GM18508 (cell line): ENCODE results near the gene AZIN2.

Experiments
- ATAC-seq: cut with Tn5 transposase; IDR thresholded peaks from one replicate; pipeline ENCODE4 v1.9.1; 2021; ENCODE audit warnings: moderate number of reproducible peaks; ENCODE audit not compliant: insufficient read depth, unreplicated experiment

AZIN2 gene

DNA sequence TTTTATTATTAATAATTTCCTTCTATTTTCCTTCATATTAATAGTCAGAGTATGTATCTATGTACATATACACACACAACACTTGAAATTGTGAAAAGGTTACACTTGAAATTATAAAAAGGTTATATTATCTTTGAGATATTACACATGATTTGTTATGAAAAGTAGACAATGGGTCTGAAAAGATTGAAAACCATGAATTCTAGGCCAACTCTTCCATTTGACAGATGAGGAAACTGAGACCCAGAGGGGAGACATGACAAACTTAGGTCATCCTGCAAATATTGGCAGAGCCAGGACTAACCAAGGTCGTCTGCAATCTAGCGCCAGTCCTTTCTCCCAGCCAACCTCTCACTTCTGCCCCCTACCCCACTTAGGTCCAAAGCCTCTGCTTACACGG is 67.7 kb downstream of the AZIN2 start:
- ATAC-seq = no peak

DNA sequence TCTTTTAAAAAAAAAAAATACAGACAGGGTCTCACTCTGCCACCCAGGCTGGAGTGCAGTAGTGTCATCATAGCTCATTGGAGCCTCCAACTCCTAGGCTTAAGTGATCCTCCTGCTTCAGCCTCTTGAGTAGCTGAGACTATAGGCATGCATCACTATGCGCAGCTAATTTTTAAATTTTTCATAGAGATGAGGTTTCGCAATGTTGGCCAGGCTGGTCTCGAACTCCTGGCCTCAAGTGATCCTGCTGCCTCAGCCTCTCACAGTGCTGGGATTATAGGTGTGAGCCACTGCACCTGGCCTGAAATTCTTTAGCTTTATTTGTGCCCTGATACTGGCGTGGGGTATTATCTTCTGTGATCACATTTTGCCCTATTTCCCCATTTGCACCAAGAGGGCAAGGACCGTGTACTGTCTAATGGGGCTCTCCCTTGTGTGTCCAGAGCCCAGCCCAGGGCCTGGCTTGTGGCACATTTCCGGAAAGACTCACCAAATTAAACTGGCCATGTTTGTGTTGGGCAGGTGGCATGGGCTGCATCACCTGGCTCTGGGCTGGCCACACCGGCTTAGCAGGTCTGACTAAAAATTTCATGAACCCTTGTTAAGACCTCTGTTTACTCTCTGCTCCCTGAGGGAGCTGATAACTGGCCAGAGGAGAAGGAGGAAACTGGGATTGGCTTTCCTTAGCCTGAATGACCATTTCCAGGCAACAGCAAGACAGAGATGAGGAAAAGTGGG is 68.7 kb downstream of the AZIN2 start:
- ATAC-seq = no peak

DNA sequence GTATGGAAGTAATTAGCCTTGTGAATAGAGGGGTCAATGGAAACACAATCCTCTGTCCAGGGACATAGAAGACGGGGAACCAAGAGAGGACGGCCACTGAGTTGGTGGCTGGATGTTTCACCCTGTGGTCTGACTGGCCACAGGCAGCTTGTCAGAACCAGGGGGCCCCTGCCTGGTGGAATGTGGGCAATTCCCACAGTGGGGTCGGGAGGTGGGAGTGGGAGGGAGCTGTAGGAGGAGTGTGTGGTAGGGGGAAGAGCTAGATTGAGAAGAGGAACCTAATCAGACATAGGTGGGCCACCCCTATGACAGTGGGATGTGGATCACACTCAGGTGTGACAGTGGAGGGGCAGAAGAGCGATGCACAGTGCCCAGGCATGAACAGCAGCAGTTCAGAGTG is 69.6 kb downstream of the AZIN2 start:
- ATAC-seq = no peak

DNA sequence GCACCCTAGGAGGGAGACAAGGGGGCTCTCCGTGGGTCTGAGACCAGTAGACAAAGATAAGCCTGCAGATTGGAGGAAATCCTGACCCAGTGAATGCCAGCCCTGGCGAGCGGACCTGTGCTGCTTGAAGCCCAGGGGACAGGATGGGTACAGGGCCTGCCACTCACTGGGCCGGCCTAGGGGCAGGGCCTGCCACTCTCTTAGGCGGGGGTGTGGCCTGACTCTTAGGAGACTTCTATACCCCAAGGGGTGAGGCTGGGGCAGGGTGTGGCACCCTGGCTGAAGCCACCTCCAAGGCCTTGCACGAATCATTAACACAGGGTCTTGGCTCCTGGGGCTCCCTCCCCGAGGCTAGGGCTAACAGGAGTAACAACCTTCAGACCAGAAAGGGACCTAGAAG is 70.2 kb downstream of the AZIN2 start:
- ATAC-seq = no peak

DNA sequence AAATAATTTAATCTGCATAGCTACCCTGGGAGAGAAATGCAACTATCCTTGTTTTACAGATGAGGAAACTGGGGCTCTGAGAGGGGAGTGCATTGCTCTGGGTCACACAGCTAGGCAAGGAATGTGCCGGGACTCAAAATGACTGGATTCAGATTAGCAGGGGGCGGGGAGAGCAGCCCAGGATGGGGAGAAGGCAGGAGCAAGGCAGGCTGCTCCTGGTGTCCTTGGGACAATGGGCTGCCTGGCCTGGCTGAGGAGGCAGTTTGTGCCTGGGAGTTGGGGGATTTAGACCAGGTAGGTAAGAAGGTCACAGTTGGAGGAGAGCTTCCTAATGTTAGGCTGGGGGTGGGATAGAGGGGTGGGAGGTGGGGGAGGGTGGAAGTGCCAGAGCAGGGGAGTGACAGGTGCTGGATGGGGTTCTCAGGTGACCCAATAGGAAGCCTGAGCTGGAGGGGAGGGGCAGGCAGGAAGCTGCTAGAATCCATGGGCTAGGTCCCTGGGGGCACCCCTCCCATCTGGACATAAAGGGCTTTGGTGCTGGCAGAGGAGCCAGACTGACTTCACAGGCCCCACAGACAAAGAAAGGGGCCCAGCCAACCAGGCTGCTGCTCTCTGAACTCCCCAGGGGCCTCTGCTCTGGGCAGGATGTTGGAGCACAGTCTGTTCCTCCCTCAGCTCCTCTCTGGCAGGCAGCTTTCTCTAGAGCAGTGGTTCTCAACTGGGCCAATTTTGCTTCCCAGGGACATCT is 71.9 kb downstream of the AZIN2 start:
- no peak for ATAC-seq

DNA sequence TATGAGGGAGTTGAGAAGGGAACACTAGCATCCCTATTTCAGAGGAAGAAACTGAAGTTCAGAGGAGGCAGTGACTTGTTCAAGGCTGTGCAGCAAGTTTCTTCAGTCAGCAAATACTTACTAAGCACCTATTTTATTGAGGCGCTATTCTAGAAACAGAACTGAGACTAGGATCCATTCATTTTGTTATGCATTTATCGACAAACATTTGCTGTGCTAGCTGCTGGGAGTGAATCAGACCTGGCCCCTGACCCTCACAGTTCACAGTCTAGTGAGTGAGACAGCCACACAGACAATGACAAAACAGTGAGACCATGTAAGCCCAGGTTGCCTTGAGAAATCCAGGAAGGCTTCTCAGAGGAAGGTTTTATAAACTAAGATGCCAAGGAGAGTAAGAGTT is 72.7 kb downstream of the AZIN2 start:
- no peak for ATAC-seq

DNA sequence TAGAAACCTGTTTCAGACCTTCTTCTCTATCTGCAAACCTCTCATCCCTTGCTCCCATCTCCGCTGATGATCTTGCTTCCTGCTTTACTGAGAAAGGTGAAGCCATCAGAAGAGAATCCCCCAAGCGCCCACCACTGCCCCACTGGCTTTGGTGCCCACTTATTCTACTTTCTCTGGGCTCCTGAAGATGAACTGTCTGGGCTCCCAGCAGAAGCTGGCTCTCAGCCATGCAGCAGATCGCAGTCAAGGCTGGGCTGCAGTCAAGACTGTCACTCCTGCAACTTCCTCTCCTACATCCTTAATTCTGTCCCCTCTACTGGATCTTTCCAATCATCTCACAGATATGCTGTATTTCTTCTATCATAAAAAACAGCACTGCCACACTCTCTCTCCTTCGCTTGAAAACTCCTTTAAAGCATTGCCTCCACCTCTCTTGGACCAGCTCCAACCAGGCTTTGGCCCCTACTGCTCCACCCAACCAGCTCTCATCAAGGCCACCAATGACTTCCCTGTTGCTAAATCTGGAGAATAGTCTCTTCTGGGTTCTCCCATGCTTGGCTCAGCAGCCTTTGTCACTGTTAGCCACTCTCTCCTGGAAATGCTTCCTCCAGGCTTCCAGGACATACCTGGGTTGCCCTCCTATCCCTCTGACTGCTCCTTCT is 75.1 kb downstream of the AZIN2 start:
- no peak for ATAC-seq

DNA sequence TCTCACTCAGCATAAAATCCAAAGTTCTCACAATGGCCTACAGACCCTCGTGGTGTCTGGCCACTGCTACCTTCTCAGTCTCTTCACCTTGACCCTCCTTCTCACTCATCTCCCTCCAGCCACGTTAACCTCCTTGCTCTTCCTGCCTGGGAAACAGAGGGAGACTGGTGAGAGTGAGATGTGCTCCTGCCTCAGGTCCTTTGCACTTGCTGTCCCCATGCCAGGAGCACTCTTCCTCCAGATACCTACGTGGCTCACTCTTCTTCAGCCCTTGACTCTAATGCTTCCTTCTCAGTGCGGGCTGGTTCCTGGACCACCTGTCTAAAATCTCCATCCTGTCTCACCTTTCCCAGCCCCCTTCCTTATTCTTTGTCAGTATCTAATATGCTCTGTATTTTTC is 76.2 kb downstream of the AZIN2 start:
- no peak for ATAC-seq

DNA sequence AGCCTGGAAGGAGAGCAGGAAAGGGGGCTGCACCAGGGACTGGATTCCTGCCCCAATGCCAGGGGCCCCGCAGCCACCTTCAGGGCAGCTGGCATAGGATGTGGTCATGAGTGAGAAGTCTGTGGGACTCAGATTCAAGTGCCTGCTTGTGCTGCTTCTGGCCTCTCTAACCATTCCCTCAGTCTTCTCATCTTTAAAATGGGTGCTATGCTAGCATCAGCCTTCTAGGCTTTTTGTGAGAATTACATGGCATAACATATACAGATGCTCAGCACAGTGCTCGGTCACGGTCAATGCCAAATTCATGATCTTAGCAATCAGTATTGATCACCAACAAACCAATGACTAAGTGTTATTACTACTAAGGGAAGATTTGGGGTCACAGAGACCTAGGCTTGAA is 77.4 kb downstream of the AZIN2 start:
- ATAC-seq = no peak

DNA sequence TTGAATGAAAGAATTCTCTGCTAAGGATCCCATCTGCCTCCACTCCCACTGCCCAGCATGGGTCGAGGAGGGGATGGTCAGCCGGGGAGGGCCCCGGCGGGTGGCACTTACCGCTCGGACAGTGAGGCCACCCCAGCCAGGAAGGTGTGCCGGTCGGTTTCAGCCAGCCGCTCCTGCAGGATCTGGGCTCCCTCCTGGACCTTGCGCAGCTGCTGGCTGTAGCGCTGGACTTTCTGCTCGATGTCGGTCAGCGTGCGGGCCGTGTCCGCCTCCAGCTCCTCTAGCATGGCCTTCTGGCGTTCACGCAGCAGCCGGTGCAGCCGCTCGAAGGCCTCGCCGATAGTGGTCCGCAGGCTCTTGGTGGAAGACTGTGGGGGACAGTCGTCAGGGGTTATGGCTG is 78.6 kb downstream of the AZIN2 start:
- ATAC-seq = no peak

DNA sequence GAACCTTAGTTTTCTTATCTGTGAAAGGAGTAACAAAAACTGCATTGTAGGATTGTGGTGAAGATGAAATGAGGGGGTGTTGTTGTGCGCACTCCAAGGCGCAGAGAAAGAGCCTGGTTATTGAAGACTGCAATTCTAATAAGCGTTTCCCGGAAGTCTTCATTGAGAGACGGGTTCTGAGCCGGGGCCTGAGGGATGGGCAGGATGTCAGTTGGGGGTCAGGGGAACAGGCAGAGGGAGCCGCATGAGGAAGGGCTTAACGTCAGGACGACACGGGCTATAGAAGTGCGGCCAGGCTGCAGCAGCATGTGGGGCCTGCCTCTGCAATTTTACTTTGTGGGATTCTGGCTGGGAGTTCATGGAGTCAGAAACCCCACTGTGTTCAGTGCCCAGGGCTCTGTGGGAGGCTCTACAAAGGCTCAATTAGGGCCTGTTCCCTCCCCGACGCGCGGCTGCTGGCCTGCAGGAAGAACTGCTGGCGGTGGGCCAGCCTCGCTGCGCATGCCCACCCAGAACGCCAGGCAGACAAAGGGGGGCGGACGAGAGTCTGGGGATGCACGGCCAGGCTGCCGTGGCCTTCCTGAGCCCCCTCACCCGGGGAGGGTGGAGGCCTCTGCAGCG is 80.2 kb downstream of the AZIN2 start:
- no peak for ATAC-seq

DNA sequence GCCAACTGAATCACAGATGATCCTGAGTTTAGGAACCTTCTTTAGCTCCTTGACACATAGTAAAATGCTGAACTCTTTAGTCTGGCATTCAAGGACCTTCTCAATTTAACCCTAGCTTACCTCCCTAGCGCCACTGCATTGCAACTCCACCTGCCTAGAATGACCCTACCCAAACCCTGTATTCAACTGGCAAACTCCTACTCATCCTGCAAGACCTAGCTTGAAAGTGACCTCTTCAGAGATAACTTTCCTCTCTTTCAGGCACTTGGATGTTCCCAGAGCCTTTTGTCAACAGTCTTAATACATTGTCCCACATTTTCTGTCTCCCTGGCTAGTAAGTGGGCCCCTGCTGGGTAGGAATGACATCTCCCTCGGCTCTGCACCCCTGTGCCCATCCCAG is 81.2 kb downstream of the AZIN2 start:
- ATAC-seq = no peak

DNA sequence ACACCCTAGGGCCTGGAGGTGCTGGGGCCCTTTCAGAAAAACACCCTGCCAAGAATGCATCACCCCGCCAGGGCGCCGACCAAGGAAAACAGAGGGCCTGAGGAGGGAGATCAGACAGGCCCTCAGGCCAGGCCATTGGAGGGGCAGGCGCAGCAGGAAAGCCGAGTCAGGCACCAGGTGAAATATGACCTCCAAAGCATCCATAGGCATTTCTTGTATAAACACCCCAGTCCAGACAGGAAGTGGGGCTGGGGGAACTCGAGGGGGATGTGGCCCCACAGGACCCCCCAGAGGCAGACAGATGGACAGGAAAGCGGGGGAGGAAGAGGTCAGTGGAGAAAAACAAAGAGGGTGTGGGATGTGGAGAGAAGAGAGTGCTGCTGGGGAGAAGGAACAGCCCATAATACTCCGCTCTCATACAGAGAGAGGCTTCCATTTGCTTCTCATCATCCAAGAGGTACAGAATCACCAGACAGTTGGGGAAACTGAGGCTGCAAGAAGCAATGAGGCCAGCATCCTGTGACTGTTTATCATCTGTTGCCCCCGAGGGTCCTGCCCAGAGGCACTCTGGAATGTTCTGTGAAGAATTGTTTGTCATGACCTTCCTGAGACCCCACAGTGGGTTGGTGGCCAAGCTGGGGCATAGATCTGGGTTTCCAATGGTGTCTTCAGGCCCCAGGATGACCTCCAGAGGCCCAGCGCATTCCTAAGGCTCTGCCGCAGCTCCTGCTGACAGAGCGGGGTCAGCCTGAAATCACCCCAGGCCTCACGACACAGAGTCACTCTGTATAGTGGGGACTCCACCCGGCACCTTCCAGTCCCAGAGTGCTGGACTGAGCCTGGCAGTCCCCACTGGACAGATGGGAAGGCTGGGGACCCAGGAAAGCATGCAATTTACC is 82.9 kb downstream of the AZIN2 start:
- no peak for ATAC-seq

DNA sequence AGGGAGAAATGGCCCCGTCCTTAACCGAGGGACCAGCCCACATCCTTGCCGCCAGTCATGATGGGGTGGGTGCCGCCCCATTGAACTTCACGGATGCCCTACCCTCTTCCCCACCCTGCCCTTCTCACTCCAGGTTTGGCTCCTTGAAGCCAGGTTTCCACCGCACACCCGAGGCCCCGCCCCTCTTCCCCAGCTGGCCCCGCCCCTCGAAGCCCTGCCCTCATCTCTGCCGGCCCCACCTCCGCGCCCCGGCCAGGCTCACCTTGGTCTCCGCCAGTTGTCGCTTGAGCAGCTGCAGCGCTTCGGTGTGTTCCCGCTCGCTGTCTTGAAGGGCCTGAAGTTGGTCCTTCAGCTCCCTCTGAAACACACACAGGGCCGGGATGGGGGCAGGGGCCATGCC is 84.3 kb downstream of the AZIN2 start:
- no peak for ATAC-seq

DNA sequence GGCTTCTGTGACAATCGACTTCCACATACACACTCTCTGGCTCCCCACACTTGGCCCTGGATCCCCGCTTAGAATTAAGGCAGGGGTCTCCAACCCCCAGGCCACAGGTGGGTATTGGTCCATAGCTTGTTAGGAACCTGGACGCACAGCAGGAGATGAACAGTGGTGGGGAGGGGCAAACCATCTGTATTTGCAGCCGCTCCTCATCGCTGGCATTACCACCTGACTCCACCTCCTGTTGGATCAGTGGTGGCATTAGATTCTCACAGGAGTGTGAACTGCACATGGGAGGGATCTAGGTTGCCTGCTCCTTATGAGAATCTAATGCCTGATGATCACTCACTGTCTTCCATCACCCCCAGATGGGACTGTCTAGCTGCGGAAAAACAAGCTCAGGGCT is 84.9 kb downstream of the AZIN2 start:
- ATAC-seq = no peak

DNA sequence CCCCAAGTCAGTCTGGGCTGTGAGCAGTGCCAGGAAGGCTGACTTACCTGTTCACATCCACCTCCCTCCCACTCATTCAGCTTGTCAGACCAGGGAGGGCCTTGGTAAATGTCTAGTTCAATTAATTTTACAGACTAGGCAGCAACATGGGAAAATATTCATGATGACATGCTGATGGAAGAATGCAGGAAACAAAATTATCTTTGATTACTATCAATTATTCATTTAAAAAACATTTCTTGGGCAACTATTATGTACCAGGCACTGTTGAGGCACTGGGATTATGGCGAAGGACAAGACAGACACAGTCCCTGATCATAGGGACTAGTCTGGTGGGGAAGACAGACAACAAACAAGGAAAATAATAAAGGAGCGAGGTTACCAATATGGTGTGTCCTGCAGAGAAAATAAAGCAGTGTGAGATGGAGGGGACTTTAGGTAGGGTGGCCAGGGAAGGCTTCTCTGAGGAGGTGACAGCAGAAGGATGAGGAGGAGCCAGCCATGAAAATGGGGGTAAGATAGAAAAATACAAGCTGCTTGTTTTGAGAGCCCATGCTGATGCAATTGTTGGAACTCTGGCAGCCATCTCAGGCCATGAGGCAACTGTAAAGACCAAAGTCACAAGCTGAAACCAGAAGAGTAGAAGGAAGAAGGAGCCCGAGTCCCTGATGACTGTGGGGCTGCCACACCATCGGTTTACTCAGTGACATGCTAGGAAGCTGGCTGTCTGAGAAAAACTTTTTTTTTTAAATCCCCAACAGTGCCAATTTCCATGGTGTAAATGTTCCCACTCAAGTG is 86.9 kb downstream of the AZIN2 start:
- no peak for ATAC-seq

DNA sequence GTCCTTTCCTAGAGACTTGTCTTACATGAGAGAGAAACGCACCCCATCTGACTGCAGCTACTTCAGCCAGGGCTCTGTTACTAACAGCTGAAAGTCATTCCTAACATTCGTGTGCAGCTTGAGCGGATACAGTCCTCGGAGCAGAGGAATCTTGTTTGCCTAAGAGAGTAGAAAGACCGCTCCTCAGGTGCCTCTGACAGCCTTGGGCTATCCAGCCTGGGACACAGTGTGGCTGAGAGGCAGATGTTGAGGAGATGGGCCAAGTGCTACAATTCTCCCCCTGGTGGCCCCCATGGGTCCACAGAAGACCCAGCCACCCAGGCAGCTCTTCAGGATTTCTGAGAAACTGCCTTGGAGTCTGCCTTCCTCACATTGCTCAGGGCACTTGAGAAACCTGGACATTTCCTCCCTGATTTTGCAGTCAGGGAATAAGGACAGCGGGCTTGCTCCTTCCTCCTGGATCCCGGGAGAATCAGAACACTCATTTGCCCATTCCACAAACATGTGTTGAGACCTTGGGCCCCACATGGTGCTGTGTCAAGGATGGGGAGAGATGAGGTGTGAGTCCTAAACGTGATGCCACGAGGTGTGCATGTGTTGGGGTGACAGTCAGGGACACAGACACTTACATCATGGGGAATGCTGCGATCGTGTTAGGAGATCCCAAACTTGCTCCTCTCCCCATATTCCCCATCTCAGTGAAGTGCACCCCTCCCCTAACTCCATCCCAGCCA is 87.8 kb downstream of the AZIN2 start:
- ATAC-seq = no peak

DNA sequence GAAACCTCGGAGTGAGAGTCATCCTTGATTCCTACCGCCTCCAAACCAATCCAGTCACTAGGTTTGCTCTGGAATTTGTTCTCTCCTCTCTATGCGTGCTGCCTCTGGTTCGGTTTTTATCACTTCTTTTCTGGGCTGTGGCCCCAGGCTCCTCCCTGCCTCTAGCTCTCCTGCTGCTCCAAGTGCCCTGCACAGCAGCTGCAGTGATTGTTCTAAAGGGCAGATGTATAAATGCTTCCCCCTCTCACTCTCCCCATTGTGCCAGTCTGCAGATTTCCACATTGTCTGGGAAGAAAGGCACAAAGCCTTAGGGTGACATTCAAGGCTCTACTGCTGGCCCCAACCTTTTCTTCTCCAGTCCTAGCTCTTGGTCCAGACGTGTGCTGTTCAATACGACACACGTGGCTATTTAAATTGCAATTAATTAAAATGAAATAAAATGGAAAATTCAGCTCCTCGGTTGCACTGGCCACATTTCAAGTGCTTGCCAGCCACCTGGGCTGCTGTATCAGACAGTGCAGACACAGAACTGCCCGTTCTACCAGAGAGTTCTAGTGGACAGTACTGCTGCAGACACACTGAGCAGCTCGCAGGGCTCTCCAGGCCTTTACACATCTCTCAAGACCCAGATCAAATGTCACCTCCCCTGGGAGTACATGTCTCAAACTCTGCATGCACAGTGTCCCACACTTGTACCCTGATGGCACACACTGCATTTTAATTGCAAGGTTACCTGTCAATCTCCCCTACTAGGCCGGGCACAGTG is 88.5 kb downstream of the AZIN2 start:
- no peak for ATAC-seq
